H1 (cell line): ENCODE measurements around the gene CPED1. TPM values are rescaled to one million over a fixed set of nuclear protein-coding genes. Genes with fewer than 3 reads are reported as not detected.

ENCODE experiments used
- CTCF ChIA-PET: fragments of 300-600 bp; sonication (Branson Sonifier 250); formaldehyde crosslinking; loops from one replicate; lab custom pipeline; 2021; ENCODE audit not compliant: partially characterized antibody; lab: Charles Lee
- POLR2A ChIA-PET: fragments of 300-600 bp; sonication (Branson Sonifier 250); formaldehyde crosslinking; loops from one replicate; lab custom pipeline; 2021; ENCODE audit warnings: inconsistent platforms; ENCODE audit not compliant: partially characterized antibody; lab: Charles Lee
- DNase-seq, 2 experiments: peaks; one replicate each; pipeline versions ENCODE4 v3.0.0 to v3.0.0-alpha.2; 2010 to 2022; ENCODE audit warnings: low spot score in 2 of 2, low read depth in 1 of 2, mixed read lengths in 1 of 2
- FAIRE-seq: peaks from 2 replicates; lab custom pipeline; 2011; peaks lifted over from hg19 to GRCh38; lab: Jason Lieb, UNC
- H2AFZ ChIP-seq: 2 replicates; pipeline ENCODE4 v1.8.1; 2012; ENCODE audit warnings: low read length, inconsistent platforms
- H2AK5ac ChIP-seq: 2 replicates; pipeline ENCODE4 v1.6.1; 2013; ENCODE audit warnings: low read depth, low read length
- H2BK120ac ChIP-seq: replicated peaks from 2 replicates; pipeline ENCODE3; 2013; ENCODE audit warnings: low read depth, low read length, inconsistent platforms
- H2BK12ac ChIP-seq: 2 replicates; pipeline ENCODE4 v1.6.1; 2013; ENCODE audit warnings: low read depth, low read length
- H2BK15ac ChIP-seq: 2 replicates; pipeline ENCODE4 v1.6.1; 2013; ENCODE audit warnings: low read length
- H2BK20ac ChIP-seq: 2 replicates; pipeline ENCODE4 v1.6.1; 2013; ENCODE audit warnings: low read length
- H2BK5ac ChIP-seq: 2 replicates; pipeline ENCODE4 v1.6.1; 2013; ENCODE audit warnings: low read depth, low read length
- H3K14ac ChIP-seq: 2 replicates; pipeline ENCODE4 v1.6.1; 2013; ENCODE audit warnings: inconsistent platforms; ENCODE audit not compliant: insufficient read length
- H3K18ac ChIP-seq: 2 replicates; pipeline ENCODE4 v1.6.1; 2013; ENCODE audit warnings: low read length; ENCODE audit errors: extremely low read depth
- H3K23ac ChIP-seq: 2 replicates; pipeline ENCODE4 v1.6.1; 2013; ENCODE audit warnings: inconsistent platforms; ENCODE audit not compliant: insufficient read length
- H3K23me2 ChIP-seq: 2 replicates; pipeline ENCODE4 v1.6.1; 2013; ENCODE audit warnings: low read depth, low read length
- H3K27ac ChIP-seq: 2 replicates; pipeline ENCODE4 v1.6.1; 2011; ENCODE audit warnings: low read depth, low read length, inconsistent platforms
- H3K27me3 ChIP-seq, 4 experiments: replicated peaks in 1 of 4; 1 replicate in 1 of 4; 2 replicates in 3 of 4; pipeline versions ENCODE4 v1.6.1 to v1.8.1; 2011 to 2013; ENCODE audit warnings: low read length in 3 of 4, mild to moderate bottlenecking in 3 of 4, inconsistent platforms in 2 of 4, mixed read lengths in 2 of 4, moderate library complexity in 1 of 4; ENCODE audit not compliant: control insufficient read depth in 3 of 4, insufficient read depth in 3 of 4; ENCODE audit errors: extremely low read depth in 1 of 4
- H3K36me3 ChIP-seq, 4 experiments: 2 replicates each; pipeline versions ENCODE4 v1.6.1 to v1.8.1; 2011 to 2013; ENCODE audit warnings: mild to moderate bottlenecking in 4 of 4, low read length in 3 of 4, moderate library complexity in 2 of 4, control low read depth in 1 of 4, inconsistent platforms in 1 of 4; ENCODE audit not compliant: insufficient read depth in 4 of 4, control insufficient read depth in 2 of 4
- H3K4ac ChIP-seq: replicated peaks from 2 replicates; pipeline ENCODE3; 2013; ENCODE audit warnings: low read length, low read depth, mixed read lengths, inconsistent platforms; ENCODE audit not compliant: insufficient read length
- H3K4me1 ChIP-seq, 4 experiments: replicated peaks in 1 of 4; 1 replicate in 1 of 4; 2 replicates in 3 of 4; pipeline versions ENCODE4 v1.6.1 to v1.8.1; 2011 to 2013; ENCODE audit warnings: low read length in 3 of 4, inconsistent platforms in 2 of 4, mixed read lengths in 1 of 4; ENCODE audit not compliant: insufficient read depth in 4 of 4, control insufficient read depth in 3 of 4
- H3K4me2 ChIP-seq, 2 experiments: 2 replicates each; pipeline versions ENCODE4 v1.6.1 to v1.8.1; 2011 to 2013; ENCODE audit warnings: low read depth in 2 of 2, low read length in 2 of 2, control low read depth in 1 of 2, inconsistent platforms in 1 of 2, mild to moderate bottlenecking in 1 of 2; ENCODE audit not compliant: insufficient read depth in 1 of 2
- H3K4me3 ChIP-seq, 4 experiments: fragments of 200-600, 300-600 bp in 1 of 4; sonication (generic), shearing (Covaris generic), sonication (Bioruptor Twin) in 1 of 4; 2 replicates each; pipeline versions ENCODE4 v1.5.1 to v1.8.1; 2011 to 2016; ENCODE audit warnings: low read length in 4 of 4, low read depth in 3 of 4, control low read depth in 2 of 4, inconsistent platforms in 2 of 4, mild to moderate bottlenecking in 2 of 4, mixed read lengths in 1 of 4, moderate library complexity in 1 of 4; ENCODE audit not compliant: insufficient read depth in 2 of 4; ENCODE audit errors: extremely low read depth in 1 of 4
- H3K56ac ChIP-seq: replicated peaks from 2 replicates; pipeline ENCODE3; 2013; ENCODE audit warnings: low read depth, mild to moderate bottlenecking, mixed read lengths, low read length, inconsistent platforms; ENCODE audit not compliant: insufficient read length
- H3K79me1 ChIP-seq: 2 replicates; pipeline ENCODE4 v1.6.1; 2013; ENCODE audit warnings: low read depth, low read length, control low read depth
- H3K79me2 ChIP-seq, 2 experiments: 2 replicates each; pipeline versions ENCODE4 v1.6.1 to v1.8.1; 2012 to 2013; ENCODE audit warnings: low read length in 2 of 2, mild to moderate bottlenecking in 2 of 2, inconsistent platforms in 1 of 2; ENCODE audit not compliant: insufficient read depth in 2 of 2, control insufficient read depth in 1 of 2
- H3K9ac ChIP-seq, 4 experiments: replicated peaks in 1 of 4; 1 replicate in 1 of 4; 2 replicates in 3 of 4; pipeline versions ENCODE4 v1.6.1 to v1.8.1; 2011 to 2013; ENCODE audit warnings: low read depth in 3 of 4, low read length in 3 of 4, control low read depth in 2 of 4, mild to moderate bottlenecking in 2 of 4, moderate library complexity in 2 of 4, inconsistent platforms in 1 of 4; ENCODE audit errors: extremely low read depth in 1 of 4
- H3K9me3 ChIP-seq, 2 experiments: 2 replicates each; pipeline versions ENCODE4 v1.6.1 to v1.8.1; 2012 to 2013; ENCODE audit warnings: mild to moderate bottlenecking in 2 of 2, moderate library complexity in 2 of 2, control low read depth in 1 of 2, inconsistent platforms in 1 of 2, low read depth in 1 of 2, low read length in 1 of 2, mixed read lengths in 1 of 2; ENCODE audit not compliant: insufficient read depth in 2 of 2
- H4K20me1 ChIP-seq, 2 experiments: replicated peaks in 1 of 2; 2 replicates each; pipeline versions ENCODE3 to v1.8.1; 2011 to 2013; ENCODE audit warnings: inconsistent platforms in 2 of 2, low read length in 2 of 2, mild to moderate bottlenecking in 1 of 2; ENCODE audit not compliant: insufficient read depth in 2 of 2, control insufficient read depth in 1 of 2
- H4K5ac ChIP-seq: 2 replicates; pipeline ENCODE4 v1.6.1; 2013; ENCODE audit warnings: low read length, low read depth, mixed read lengths, inconsistent platforms; ENCODE audit not compliant: insufficient read length
- H4K8ac ChIP-seq: 2 replicates; pipeline ENCODE4 v1.8.0; 2013; ENCODE audit warnings: mild to moderate bottlenecking, moderate library complexity, low read length, inconsistent platforms; ENCODE audit not compliant: insufficient read depth; ENCODE audit errors: extremely low read depth
- H4K91ac ChIP-seq: replicated peaks from 2 replicates; pipeline ENCODE3; 2013; ENCODE audit warnings: low read length, mixed read lengths, inconsistent platforms; ENCODE audit not compliant: insufficient read length
- ATF2 ChIP-seq: IDR thresholded peaks from 2 replicates; pipeline ENCODE4 v1.6.1; 2012; ENCODE audit warnings: low read length, inconsistent platforms
- CHD1 ChIP-seq: IDR thresholded peaks from 2 replicates; pipeline ENCODE4 v1.6.1; 2012; ENCODE audit warnings: low read depth, low read length, improper control_type of control experiment
- E2F6 ChIP-seq: IDR thresholded peaks from 2 replicates; pipeline ENCODE4 v1.6.1; 2012; ENCODE audit warnings: inconsistent platforms
- RAD21 ChIP-seq, 2 experiments: IDR thresholded peaks in 1 of 2; conservative IDR thresholded peaks in 1 of 2; 2 replicates each; pipeline ENCODE4 v1.6.1; 2011; ENCODE audit warnings: low read depth in 2 of 2, low read length in 2 of 2, improper control_type of control experiment in 1 of 2, inconsistent platforms in 1 of 2, mild to moderate bottlenecking in 1 of 2, moderate library complexity in 1 of 2
- SIN3A ChIP-seq, 2 experiments: IDR thresholded peaks in 1 of 2; conservative IDR thresholded peaks in 1 of 2; 2 replicates each; pipeline ENCODE4 v1.6.1; 2011 to 2012; ENCODE audit warnings: low read length in 2 of 2, improper control_type of control experiment in 1 of 2, low read depth in 1 of 2, mild to moderate bottlenecking in 1 of 2
- WGBS, 2 experiments: shearing (Covaris generic) in 1 of 2; methylation state at CpG; one replicate each; pipeline versions ENCODE4 v1.1.6 to v1.1.7; 2013 to 2015; ENCODE audit warnings: low lambda C conversion rate in 2 of 2, mixed read lengths in 2 of 2, inconsistent platforms in 1 of 2, low coverage in 1 of 2, missing lambda C conversion rate in 1 of 2; ENCODE audit not compliant: insufficient replicate concordance in 2 of 2, insufficient coverage in 1 of 2, insufficient read length in 1 of 2; ENCODE audit errors: extremely low coverage in 1 of 2, missing lambda C conversion rate in 1 of 2; 5-methylcytosine and 5-hydroxymethylcytosine counted together
- polyA plus RNA-seq, 7 experiments: library from polyadenylated mRNA; depleted of rRNA in 3 of 7; stranded (reverse) in 5 of 7; unstranded in 2 of 7; fragments of >200 nt in 5 of 7; fragments of 200-250 nt in 2 of 7; gene quantifications; 1 replicate in 5 of 7; 2 replicates in 1 of 7; 4 replicates in 1 of 7; pipeline versions ENCODE4 v1.2.1 to v1.2.3, GENCODE V29; 2011 to 2013; ENCODE audit warnings: missing spikeins in 2 of 7, mixed read lengths in 2 of 7
- total RNA-seq: library from RNA; stranded (reverse); fragmentation: NEBNext Ultra II Directional; extraction: Animal tissue kit (Norgen Biotek cat#: 25700); gene quantifications from 2 replicates; pipeline ENCODE4 v1.2.1, GENCODE V29; 2021

The CPED1 gene
- total and polyA plus RNA-seq, 2 of the 8 experiments (the other 6 are each of a cell fraction or from before 2014, with no cell fraction given) = 0.08 to 0.39 TPM

- Histone ChIP-seq H3K36me3 (peaks cover 0 to 7% (median 5%) of the 10 kb centered on the region in 4 experiments; a peak in 4 of 8 replicates), H3K4me3 (no peak overlapping the region), H2BK20ac (no peak overlapping the region), H3K18ac (no peak overlapping the region), H2BK15ac (no peak overlapping the region), H3K9me3 (no peaks in the 10 kb centered on the region), H3K14ac (no peak overlapping the region), H3K79me2 (no peaks in the 10 kb centered on the region), H3K4me2 (no peak overlapping the region), H4K20me1 (no peaks in the 10 kb centered on the region), H2AFZ (no peak overlapping the region), H3K56ac (no peak overlapping the region), H4K5ac (no peak overlapping the region), H3K4ac (no peak overlapping the region), H3K23me2 (no peaks in the 10 kb centered on the region), H3K23ac (no peak overlapping the region), H3K9ac (no peak overlapping the region), H2BK120ac (no peak overlapping the region), H4K91ac (no peak overlapping the region), H2AK5ac (no peak overlapping the region), H3K79me1 (no peaks in the 10 kb centered on the region), H2BK5ac (no peak overlapping the region), H3K4me1 (no peaks in the 10 kb centered on the region), H4K8ac (no peak overlapping the region), H3K27ac (no peak overlapping the region), H3K27me3 (no peaks in the 10 kb centered on the region), H2BK12ac (no peak overlapping the region)
- ChIA-PET POLR2A (no interaction called here), CTCF (interaction anchor here (1.0 kb wide), 1 partner anchor 8 kb away, joined by 3 read pairs; no protein-coding TSS in a partner anchor)
- WGBS, 2 experiments = 96% methylated on average over 3 of the region's 3 CpGs; no CpG with 5 or more reads in 1 of the 2 experiments
- TF ChIP-seq ATF2 = no peak
- no peak for TF ChIP-seq E2F6
- no peak for TF ChIP-seq SIN3A (conservative IDR thresholded peaks at IDR 0.05 in 1 of 2, IDR thresholded peaks at IDR 0.05 in 1 of 2; ENCODE audit: low read depth in 1 of 2, low read length in 2 of 2)
- no peak for TF ChIP-seq CHD1
- TF ChIP-seq RAD21 (IDR thresholded peaks at IDR 0.05 in 1 of 2, conservative IDR thresholded peaks at IDR 0.05 in 1 of 2; ENCODE audit: low read depth in 2 of 2, low read length in 2 of 2) = no peak
- DNase-seq (no peak), FAIRE-seq (no peak)
These were observed 354.8 kb downstream of the CPED1 start for GRCh38 chr7:121343302-121343701.
